HCT116 (cell line): ENCODE data around the gene TBXAS1.

Experiments
- CEBPB ChIP-seq: IDR thresholded peaks from 2 replicates; pipeline ENCODE4 v1.6.1; 2012; ENCODE audit warnings: low read depth
- ELF1 ChIP-seq: IDR thresholded peaks from 2 replicates; pipeline ENCODE4 v1.6.1; 2012; ENCODE audit warnings: low read depth, borderline replicate concordance
- EZH2 ChIP-seq: fragments of 200-600 bp; sonication (generic); IDR thresholded peaks from 2 replicates; pipeline ENCODE4 v1.6.1; 2017; ENCODE audit warnings: antibody characterized with exemption, mixed run types
- POLR2A ChIP-seq: IDR thresholded peaks from 2 replicates; pipeline ENCODE4 v1.7.0; 2011; ENCODE audit warnings: borderline replicate concordance; ENCODE audit not compliant: insufficient read depth, insufficient read length; ENCODE audit errors: extremely low read depth
- REST ChIP-seq: IDR thresholded peaks from 2 replicates; pipeline ENCODE4 v1.6.1; 2012; ENCODE audit warnings: low read depth
- SIN3A ChIP-seq: IDR thresholded peaks from 2 replicates; pipeline ENCODE4 v1.6.1; 2012; ENCODE audit warnings: low read depth
- ZNF274 ChIP-seq: fragments of 200-500 bp; sonication (Bioruptor generic); IDR thresholded peaks from 2 replicates; pipeline ENCODE4 v1.6.1; 2014; ENCODE audit warnings: mild to moderate bottlenecking, low read depth, low read length, inconsistent platforms
- TF ChIP-seq, protein P1 (sequence below), 3 experiments: fragments of 200-600 bp in 1 of 3; sonication (generic) in 1 of 3; IDR thresholded peaks in 2 of 3; conservative IDR thresholded peaks in 1 of 3; 2 replicates each; pipeline ENCODE4 v1.5.1; 2012 to 2017; ENCODE audit warnings: low read depth in 2 of 3, low read length in 2 of 3, antibody characterized with exemption in 1 of 3, borderline replicate concordance in 1 of 3, control low read depth in 1 of 3, mild to moderate bottlenecking in 1 of 3, mixed read lengths in 1 of 3, mixed run types in 1 of 3, moderate library complexity in 1 of 3; ENCODE audit not compliant: insufficient read depth in 1 of 3

DNA sequence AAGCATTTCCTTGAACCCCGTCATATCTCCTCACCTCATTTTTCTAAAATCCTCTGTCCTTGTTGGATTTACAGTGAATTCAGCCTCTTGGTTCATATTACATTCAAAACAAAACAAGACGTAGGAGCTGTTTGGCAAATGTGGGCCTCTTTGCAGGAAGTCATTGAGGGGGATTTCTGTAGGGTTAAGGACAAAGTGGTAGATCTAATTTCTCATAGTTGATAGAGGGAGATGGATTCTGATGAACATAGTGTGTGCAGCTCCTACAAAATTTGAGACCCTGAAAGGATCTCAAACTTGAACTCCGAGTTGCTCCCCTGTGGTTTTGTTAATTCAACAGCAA is 682 bp downstream of the TBXAS1 start:
- no peak for TF ChIP-seq POLR2A
- TF ChIP-seq, protein P1, sequence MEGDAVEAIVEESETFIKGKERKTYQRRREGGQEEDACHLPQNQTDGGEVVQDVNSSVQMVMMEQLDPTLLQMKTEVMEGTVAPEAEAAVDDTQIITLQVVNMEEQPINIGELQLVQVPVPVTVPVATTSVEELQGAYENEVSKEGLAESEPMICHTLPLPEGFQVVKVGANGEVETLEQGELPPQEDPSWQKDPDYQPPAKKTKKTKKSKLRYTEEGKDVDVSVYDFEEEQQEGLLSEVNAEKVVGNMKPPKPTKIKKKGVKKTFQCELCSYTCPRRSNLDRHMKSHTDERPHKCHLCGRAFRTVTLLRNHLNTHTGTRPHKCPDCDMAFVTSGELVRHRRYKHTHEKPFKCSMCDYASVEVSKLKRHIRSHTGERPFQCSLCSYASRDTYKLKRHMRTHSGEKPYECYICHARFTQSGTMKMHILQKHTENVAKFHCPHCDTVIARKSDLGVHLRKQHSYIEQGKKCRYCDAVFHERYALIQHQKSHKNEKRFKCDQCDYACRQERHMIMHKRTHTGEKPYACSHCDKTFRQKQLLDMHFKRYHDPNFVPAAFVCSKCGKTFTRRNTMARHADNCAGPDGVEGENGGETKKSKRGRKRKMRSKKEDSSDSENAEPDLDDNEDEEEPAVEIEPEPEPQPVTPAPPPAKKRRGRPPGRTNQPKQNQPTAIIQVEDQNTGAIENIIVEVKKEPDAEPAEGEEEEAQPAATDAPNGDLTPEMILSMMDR (IDR thresholded peaks at IDR 0.05 in 2 of 3, conservative IDR thresholded peaks at IDR 0.05 in 1 of 3; ENCODE audit: borderline replicate concordance in 1 of 3, insufficient read depth in 1 of 3, low read depth in 2 of 3, low read length in 2 of 3) = no peak
- no peak for TF ChIP-seq REST
- TF ChIP-seq EZH2 = no peak
- no peak for TF ChIP-seq CEBPB
- TF ChIP-seq ZNF274 = no peak
- TF ChIP-seq SIN3A = no peak
- TF ChIP-seq ELF1 = no peak
